ENCODE measurements around the gene ZMYM2.

GRCh38 chr13:20045950-20046548, 87.5 kb downstream of the ZMYM2 start:
- no peak for TF ChIP-seq CTCF (IDR thresholded peaks at IDR 0.05)
- TF ChIP-seq POLR2A (IDR thresholded peaks at IDR 0.05) = no peak
